ENCODE results near the gene NDUFS2. TPM values are rescaled to one million over a fixed set of nuclear protein-coding genes. Genes with fewer than 3 reads are reported as not detected.
A peak's percentile ranks its signal among the peaks of the same experiment; 100 is the strongest.

The NDUFS2 gene
- total RNA-seq, 1 donor from 2014 or later, result 55.2 TPM

DNA sequence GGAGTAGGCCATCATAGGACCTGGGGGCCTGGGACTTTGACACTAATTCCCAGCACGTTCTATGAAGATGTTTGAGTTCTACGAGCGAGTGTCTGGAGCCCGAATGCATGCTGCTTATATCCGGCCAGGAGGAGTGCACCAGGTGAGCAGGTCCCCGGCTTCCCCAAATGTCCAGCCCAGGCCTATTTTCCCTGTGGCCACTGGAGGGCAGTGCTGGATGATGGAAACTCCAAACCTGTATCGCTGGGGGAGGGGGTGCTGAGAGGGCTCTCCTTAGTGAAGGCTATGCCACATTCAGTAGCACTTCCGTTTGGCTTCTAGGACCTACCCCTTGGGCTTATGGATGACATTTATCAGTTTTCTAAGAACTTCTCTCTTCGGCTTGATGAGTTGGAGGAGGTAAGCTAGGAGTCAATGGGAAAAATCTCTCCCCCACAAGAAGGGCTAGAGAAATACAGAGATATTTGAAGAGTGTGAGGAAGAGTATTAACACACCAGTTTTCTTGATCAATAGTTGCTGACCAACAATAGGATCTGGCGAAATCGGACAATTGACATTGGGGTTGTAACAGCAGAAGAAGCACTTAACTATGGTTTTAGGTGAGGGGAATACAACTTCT is 7.7 kb downstream of the NDUFS2 start:
- no peak for DNase-seq (ENCODE audit: low spot score)
- H3K4me3 Mint-ChIP-seq (ENCODE audit: unreplicated experiment), result no peak overlapping the region
- H3K36me3 Mint-ChIP-seq (ENCODE audit: low read depth), result peaks cover 41% of the 10 kb centered on the region
- no peak overlapping the region for H3K27ac Mint-ChIP-seq (ENCODE audit: unreplicated experiment)
- TF ChIP-seq, protein P1, sequence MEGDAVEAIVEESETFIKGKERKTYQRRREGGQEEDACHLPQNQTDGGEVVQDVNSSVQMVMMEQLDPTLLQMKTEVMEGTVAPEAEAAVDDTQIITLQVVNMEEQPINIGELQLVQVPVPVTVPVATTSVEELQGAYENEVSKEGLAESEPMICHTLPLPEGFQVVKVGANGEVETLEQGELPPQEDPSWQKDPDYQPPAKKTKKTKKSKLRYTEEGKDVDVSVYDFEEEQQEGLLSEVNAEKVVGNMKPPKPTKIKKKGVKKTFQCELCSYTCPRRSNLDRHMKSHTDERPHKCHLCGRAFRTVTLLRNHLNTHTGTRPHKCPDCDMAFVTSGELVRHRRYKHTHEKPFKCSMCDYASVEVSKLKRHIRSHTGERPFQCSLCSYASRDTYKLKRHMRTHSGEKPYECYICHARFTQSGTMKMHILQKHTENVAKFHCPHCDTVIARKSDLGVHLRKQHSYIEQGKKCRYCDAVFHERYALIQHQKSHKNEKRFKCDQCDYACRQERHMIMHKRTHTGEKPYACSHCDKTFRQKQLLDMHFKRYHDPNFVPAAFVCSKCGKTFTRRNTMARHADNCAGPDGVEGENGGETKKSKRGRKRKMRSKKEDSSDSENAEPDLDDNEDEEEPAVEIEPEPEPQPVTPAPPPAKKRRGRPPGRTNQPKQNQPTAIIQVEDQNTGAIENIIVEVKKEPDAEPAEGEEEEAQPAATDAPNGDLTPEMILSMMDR (IDR thresholded peaks at IDR 0.05), result peak; percentile 93
- peaks cover 10% of the 10 kb centered on the region for H3K4me1 Mint-ChIP-seq (ENCODE audit: low read depth)
- H3K27me3 Mint-ChIP-seq (ENCODE audit: low read depth), result no peaks in the 10 kb centered on the region
- H3K9me3 Mint-ChIP-seq (ENCODE audit: low read depth), result no peaks in the 10 kb centered on the region

DNA sequence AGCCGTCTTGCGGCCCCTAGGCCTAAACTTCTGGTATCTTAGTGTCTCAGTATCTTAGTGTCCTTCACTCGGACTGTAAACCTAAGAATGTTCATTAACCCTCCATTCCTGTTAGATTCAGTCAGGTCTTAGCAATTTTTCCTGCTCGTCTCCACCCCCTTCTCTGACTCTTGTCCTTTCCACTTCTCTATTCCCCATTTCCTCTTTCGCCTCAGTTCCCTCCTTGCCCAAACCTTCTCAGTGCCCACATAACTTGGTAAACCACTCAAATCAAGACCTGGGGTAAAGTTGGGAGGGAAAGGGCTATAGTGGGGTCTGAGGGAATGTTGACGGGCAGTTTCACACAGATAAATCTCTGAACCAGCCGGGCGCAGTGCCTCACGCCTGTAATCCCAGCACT is 12.2 kb downstream of the NDUFS2 start:
- H3K4me3 Mint-ChIP-seq (ENCODE audit: unreplicated experiment), result no peak overlapping the region
- no peak for DNase-seq (ENCODE audit: low spot score)
- no peaks in the 10 kb centered on the region for H3K27me3 Mint-ChIP-seq (ENCODE audit: low read depth)
- peaks cover 35% of the 10 kb centered on the region for H3K36me3 Mint-ChIP-seq (ENCODE audit: low read depth)
- H3K9me3 Mint-ChIP-seq (ENCODE audit: low read depth), result no peaks in the 10 kb centered on the region
- TF ChIP-seq, protein P1 (IDR thresholded peaks at IDR 0.05), result no peak
- peaks cover 10% of the 10 kb centered on the region for H3K4me1 Mint-ChIP-seq (ENCODE audit: low read depth)
- no peak overlapping the region for H3K27ac Mint-ChIP-seq (ENCODE audit: unreplicated experiment)

DNA sequence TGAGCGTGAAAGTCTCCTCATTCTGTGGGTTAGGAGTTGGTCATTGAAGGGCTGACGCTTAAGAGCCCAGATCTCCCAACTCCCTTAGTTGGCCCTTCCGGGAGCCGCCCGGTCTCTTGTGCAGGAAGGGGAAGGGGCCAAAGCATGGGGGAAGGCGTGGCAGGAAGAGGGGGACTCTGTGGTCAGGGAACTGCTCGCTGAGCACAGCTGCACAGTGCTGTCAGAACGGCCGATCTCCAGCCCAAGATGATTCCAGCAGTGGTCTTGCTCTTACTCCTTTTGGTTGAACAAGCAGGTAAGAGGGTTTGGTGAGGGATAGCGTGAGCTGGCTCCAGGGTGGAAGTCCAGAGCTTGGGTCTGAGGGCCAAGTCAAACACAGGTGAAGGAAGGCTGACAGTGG is 12.9 kb downstream of the NDUFS2 start, which contains the start of gene FCER1G:
Gene FCER1G (plus strand): TSS at position 220 of the 400 bp plus-strand sequence. CDS start 27 bp downstream, at position 247.
- TF ChIP-seq, protein P1 (IDR thresholded peaks at IDR 0.05), result no peak
- peaks cover 8% of the 10 kb centered on the region for H3K4me1 Mint-ChIP-seq (ENCODE audit: low read depth)
- no peak within 1 kb of the TSS for H3K27ac Mint-ChIP-seq (ENCODE audit: unreplicated experiment)
- peaks cover 29% of the 10 kb centered on the region for H3K36me3 Mint-ChIP-seq (ENCODE audit: low read depth)
- no peaks in the 10 kb centered on the region for H3K9me3 Mint-ChIP-seq (ENCODE audit: low read depth)
- H3K27me3 Mint-ChIP-seq (ENCODE audit: low read depth), result no peaks in the 10 kb centered on the region
- no peak within 1 kb of the TSS for H3K4me3 Mint-ChIP-seq (ENCODE audit: unreplicated experiment)
- DNase-seq (ENCODE audit: low spot score), result no peak

DNA sequence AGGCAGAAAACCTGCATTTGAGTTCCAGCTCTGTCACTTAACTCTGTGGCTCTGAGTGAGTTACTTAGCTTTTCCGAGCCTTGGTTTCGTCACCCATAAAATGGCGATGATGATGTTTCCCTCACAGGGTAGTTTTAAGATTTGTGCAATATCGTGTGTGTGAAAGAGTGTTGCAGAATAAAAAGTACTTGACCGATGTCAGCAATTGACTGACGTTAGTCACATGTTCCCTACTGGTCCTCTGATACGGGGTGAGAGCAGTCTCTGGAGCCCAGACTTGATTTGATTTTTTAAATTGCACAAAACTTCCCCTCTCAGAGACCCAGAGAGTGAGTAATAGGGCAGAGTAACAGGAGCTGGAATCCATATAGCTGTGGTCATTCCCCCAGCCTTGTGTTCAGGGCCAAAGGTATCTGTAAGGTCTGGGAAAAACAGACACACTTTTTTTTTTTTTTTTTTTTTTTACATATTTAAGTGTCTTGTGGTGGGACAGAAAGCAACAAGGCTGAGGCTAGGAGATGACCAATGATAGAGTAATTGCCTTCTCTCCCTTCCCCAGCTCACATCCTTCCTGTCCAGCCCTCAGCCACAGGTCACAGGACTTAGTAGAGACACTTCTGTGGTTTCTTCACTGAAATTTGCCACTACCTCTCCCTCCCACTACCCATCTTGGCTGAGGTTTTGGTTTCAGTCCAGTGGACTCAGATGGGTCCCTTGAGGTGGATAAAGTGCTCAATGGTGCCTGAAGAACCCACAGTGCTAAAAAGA is 15.0 kb downstream of the NDUFS2 start:
- Mint-ChIP-seq H3K36me3 (ENCODE audit: low read depth) (peaks cover 21% of the 10 kb centered on the region), H3K27me3 (ENCODE audit: low read depth) (no peaks in the 10 kb centered on the region), H3K27ac (ENCODE audit: unreplicated experiment) (peak overlapping the region; percentile 72), H3K4me3 (ENCODE audit: unreplicated experiment) (no peak overlapping the region), H3K4me1 (ENCODE audit: low read depth) (peaks cover 8% of the 10 kb centered on the region), H3K9me3 (ENCODE audit: low read depth) (no peaks in the 10 kb centered on the region)
- no peak for DNase-seq (ENCODE audit: low spot score)
- TF ChIP-seq, protein P1 (IDR thresholded peaks at IDR 0.05), result no peak

DNA sequence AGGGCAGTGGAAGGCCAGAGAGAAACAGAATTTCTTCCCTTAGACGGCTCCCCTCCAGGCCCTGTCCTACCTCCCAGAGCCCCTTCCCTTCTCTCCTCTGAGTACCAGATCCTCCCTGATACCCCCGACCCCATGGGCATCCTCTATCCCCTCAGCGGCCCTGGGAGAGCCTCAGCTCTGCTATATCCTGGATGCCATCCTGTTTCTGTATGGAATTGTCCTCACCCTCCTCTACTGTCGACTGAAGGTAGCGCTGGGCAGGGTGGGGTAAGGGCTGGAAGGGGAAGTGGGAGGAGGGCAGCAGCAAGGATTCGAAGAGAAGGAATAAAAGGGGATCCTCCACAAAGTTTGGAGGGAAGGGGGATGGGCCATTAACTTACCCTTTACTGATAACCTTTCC is 15.7 kb downstream of the NDUFS2 start:
- DNase-seq (ENCODE audit: low spot score), result peak; percentile 76
- TF ChIP-seq, protein P1 (IDR thresholded peaks at IDR 0.05), result no peak
- Mint-ChIP-seq H3K27me3 (ENCODE audit: low read depth) (no peaks in the 10 kb centered on the region), H3K9me3 (ENCODE audit: low read depth) (no peaks in the 10 kb centered on the region), H3K4me3 (ENCODE audit: unreplicated experiment) (no peak overlapping the region), H3K36me3 (ENCODE audit: low read depth) (peaks cover 19% of the 10 kb centered on the region), H3K4me1 (ENCODE audit: low read depth) (peaks cover 8% of the 10 kb centered on the region), H3K27ac (ENCODE audit: unreplicated experiment) (no peak overlapping the region)
